Right cardiac atrium (tissue), 5 donors: ENCODE data around the gene TRIP4. TPM values are rescaled to one million over a fixed set of nuclear protein-coding genes. Genes with fewer than 3 reads are reported as not detected.
"Not testable (repeated sequence)": the region's sequence is repeated elsewhere in the genome, so short reads cannot be mapped to it uniquely, and the experiment has no call there.

Source experiments
- ATAC-seq, 2 donors: fragments of 200-7000 bp; cut with Tn5 transposase; one replicate each; pipeline versions ENCODE4 v1.8.0 to v1.9.1; 2020; ENCODE audit warnings: moderate library complexity in 2 of 2, mild to moderate bottlenecking in 1 of 2
- DNase-seq, 3 donors: peaks; one replicate each; pipeline ENCODE4 v3.0.0-alpha.2; 2020
- H3K27ac ChIP-seq: one replicate; pipeline ENCODE4 v1.5.1; 2013; ENCODE audit warnings: mild to moderate bottlenecking, low read length, control low read depth, moderate library complexity
- H3K27me3 ChIP-seq: one replicate; pipeline ENCODE4 v1.6.1; 2013; ENCODE audit not compliant: control insufficient read depth, insufficient read depth
- H3K4me1 ChIP-seq: one replicate; pipeline ENCODE4 v1.6.1; 2013; ENCODE audit warnings: low read length; ENCODE audit not compliant: control insufficient read depth, insufficient read depth
- H3K4me3 ChIP-seq: one replicate; pipeline ENCODE4 v1.5.1; 2013; ENCODE audit warnings: low read length, control low read depth
- H3K9me3 ChIP-seq: one replicate; pipeline ENCODE4 v1.6.1; 2013; ENCODE audit warnings: low read length; ENCODE audit not compliant: control insufficient read depth
- WGBS: extraction: QIAGEN DNeasy Blood & Tissue Kit; methylation state at CpG from one replicate; pipeline ENCODE4 v1.1.7; 2013; 5-methylcytosine and 5-hydroxymethylcytosine counted together
- intact Hi-C, 4 donors: fragments of 100-400 bp; cut with DNase I; formaldehyde crosslinking; loops; one replicate each; pipeline versions ENCODE4 v1.11.0 to v1.14.0; 2022 to 2023
- polyA plus RNA-seq: library from polyadenylated mRNA; stranded (reverse); fragments of 200-250 nt; gene quantifications from one replicate; pipeline ENCODE4 v1.2.3, GENCODE V29; 2013
- total RNA-seq, 4 donors: library from RNA; stranded (reverse); fragmentation: NEBNext Ultra II Directional; extraction: Animal tissue kit (Norgen Biotek cat#: 25700); gene quantifications; one replicate each; pipeline ENCODE4 v1.2.1, GENCODE V29; 2021
- donor health status: healthy with polysubstance abuse.
- donor health status: DM: no; HTN: yes; CAD: no.
- donor health status: DM: no; HTN: no; CAD: no.
- donor health status: DM: no; HTN: yes; CAD: no; lungs with severe emphysema.
- donor health status: DM: yes; HTN: yes; CAD: no.

Gene TRIP4
- total and polyA plus RNA-seq, 5 donors, result 11.7 to 20.1 (median 18.3) TPM

DNA sequence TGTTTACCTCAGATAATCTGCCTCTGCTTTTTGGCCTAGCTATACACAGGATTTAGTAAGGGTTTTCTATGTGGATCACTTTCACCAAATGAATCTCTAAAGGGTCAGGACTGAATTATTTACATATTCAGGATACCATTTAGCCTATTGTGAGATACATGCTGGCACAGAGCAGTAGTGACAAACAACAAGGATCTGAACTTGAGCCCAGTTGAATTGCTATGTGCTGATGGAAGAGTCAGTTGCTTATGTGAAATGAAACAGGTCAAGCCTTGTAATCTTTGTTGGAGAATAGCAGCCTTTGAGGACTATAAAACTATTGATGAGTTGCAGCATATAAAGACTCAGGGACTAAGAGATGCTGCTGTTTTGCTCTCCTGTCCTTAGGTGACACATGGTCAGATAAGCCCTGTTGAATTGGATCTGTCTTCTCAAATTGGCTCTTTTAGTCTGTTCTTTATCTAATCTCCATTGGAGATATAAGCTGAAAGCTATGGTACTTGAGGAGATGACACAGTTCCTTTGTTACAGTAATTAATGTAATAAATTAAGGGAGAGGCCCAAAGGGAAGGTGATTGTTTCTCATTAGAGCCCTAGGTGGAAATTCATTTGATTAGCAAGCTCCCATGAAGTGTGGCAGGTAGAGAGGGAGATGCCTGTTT, 103.1 kb downstream of the TRIP4 start:
- H3K27me3 ChIP-seq, result no peaks in the 10 kb centered on the region
- no peak overlapping the region for H3K4me3 ChIP-seq
- ATAC-seq, result no peak
- H3K4me1 ChIP-seq, result no peaks in the 10 kb centered on the region
- H3K9me3 ChIP-seq, result no peaks in the 10 kb centered on the region
- DNase-seq, result no peak
- no peak overlapping the region for H3K27ac ChIP-seq
- intact Hi-C loops, result no loop called here

DNA sequence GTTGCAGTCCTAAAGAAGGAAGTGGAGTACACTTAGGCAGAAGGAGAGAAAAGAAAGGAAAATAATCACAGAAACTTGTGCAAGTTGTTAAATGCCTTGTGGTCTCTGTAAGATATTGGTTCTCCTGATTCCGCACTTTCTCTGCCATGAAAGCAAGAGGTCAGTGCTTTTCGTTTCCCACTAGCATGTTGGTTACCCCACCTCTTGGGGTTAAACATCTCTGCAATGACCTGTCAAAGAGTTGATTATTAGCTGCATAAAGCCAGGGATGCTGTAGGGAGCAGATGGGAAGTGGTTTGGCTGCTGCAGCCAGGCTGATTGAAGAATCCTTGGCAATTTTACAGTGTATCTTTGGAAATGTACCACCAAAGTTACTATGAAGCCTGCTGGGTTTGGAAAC, 106.0 kb downstream of the TRIP4 start:
- no peaks in the 10 kb centered on the region for H3K9me3 ChIP-seq
- ATAC-seq, result no peak
- WGBS, result 83% methylated on average over 2 of the region's 2 CpGs
- no peak for DNase-seq
- intact Hi-C loops, result no loop called here
- H3K27me3 ChIP-seq, result no peaks in the 10 kb centered on the region
- H3K27ac ChIP-seq, result no peak overlapping the region
- H3K4me3 ChIP-seq, result no peak overlapping the region
- no peaks in the 10 kb centered on the region for H3K4me1 ChIP-seq

DNA sequence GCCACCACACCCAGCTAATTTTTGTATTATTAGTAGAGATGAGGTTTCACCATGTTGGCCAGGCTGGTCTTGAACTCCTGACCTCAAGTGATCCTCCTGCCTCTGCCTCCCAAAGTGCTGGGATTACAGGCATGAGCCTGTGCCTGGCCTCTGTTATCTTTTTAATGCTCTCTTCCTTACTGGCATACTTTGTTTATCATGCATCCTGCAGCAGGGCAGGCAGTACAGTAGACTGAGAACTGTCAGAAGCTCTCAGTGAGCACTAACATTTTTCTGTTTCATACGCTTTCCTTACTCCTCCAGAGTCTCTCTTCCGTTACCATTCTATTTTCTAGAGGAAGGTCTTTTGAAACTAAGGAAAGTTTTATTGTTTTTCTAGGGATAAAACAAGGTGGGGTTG, 108.3 kb downstream of the TRIP4 start:
- ATAC-seq, intact Hi-C loops, H3K4me3 ChIP-seq, H3K27me3 ChIP-seq, H3K4me1 ChIP-seq, H3K27ac ChIP-seq, H3K9me3 ChIP-seq, DNase-seq: not testable (repeated sequence)
- 93% methylated on average over 2 of the region's 2 CpGs for WGBS

DNA sequence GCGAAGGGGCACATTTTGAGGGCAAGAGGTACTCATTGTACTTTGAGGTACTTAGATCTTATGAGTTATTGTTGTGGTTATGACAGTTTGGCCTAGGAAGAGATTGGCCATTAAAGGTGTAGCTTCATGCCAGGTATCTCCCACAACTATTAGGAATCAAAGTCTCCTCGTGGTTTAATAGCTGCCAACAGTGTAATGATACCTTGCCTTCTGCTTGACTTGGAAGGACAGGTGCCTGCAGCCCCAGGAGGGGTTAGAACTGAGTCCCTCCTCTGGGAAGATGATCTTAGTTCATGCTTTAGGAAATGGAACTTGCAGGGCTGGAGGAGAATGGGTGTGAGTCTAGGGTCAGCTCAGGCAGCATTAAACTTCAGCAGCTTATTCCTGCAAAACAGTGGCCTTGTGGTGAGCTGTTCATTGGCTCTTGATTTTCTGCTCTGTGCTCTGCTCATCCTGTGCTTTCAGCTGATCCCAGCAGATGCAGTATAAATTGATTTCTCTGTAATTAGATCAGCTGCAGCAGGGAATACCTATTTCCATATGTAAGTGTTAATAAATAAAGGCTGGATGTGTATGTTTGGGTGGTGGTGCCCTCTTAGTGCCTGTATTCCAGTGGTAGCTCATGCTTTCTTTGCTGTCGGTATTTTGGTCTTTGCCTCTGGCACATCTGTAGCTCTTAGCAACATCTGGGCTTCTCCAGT, 113.2 kb downstream of the TRIP4 start:
- DNase-seq (no peak), ATAC-seq (no peak)
- intact Hi-C loops, result no loop called here
- H3K4me1 ChIP-seq, result peaks cover 13% of the 10 kb centered on the region
- 76% methylated on average over 3 of the region's 3 CpGs for WGBS
- H3K4me3 ChIP-seq, result no peak overlapping the region
- no peaks in the 10 kb centered on the region for H3K27me3 ChIP-seq
- H3K27ac ChIP-seq, result no peak overlapping the region
- no peaks in the 10 kb centered on the region for H3K9me3 ChIP-seq

DNA sequence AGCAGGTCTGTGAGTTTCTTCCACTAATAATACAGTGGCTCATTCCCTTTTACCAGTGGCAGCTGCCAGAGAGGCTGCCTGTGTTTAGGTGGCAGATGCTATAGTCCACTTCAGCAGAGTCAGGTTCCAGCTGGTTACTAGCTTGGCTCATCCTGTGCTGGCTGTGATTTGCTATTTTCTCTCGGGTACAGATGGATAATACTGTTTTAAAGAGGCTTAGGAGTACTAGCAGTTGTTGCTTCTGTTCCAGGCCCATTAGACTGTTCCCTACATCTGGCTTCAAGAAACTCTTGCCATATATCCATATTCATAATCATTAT, 113.7 kb downstream of the TRIP4 start:
- H3K9me3 ChIP-seq, result no peaks in the 10 kb centered on the region
- H3K27me3 ChIP-seq, result no peaks in the 10 kb centered on the region
- WGBS, result 60% methylated on average over 1 of the region's 1 CpG
- H3K27ac ChIP-seq, result no peak overlapping the region
- ATAC-seq, result no peak
- intact Hi-C loops, result no loop called here
- peaks cover 13% of the 10 kb centered on the region for H3K4me1 ChIP-seq
- H3K4me3 ChIP-seq, result no peak overlapping the region
- no peak for DNase-seq

DNA sequence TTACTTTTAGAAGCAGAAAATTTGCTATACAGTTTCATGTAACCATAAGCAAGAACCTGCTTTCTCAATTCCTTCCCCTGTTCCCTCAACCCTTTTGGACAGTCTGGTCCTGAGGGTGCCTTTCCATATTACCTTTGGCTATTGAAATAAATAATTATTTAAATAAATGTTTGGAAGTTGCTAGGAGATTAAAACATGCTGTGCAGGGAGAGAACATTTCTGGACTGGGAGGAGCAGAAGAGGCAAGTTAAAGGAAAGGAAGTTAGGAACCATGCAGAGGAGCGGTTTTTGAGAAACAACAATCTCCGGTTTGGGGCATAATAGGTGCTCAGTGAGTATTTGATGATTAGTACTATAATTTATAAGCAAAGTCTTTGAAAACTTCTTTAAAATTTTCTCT, 114.5 kb downstream of the TRIP4 start:
- intact Hi-C loops, result no loop called here
- ATAC-seq, result no peak
- Histone ChIP-seq H3K4me3 (no peak overlapping the region), H3K27ac (no peak overlapping the region), H3K27me3 (no peaks in the 10 kb centered on the region), H3K4me1 (peaks cover 16% of the 10 kb centered on the region), H3K9me3 (no peaks in the 10 kb centered on the region)
- no peak for DNase-seq
- 77% methylated on average over 2 of the region's 2 CpGs for WGBS

DNA sequence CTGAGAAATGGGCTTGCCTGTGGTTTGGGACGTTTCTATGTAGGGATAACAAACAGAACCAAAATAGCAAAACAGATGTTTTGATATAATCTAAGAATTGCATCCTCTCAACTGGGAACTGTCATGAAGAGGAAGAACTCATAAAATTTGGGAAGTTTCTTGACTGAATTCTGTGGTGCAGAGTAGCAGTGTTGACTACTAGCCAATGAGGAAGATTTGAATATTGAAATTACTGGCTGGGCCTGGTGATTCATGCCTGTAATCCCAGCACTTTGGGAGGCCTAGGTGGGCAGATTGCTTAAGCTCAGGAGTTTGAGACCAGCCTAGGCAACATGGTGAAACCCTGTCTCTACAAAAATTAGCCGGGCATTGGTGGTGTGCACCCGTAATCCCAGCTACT, 114.9 kb downstream of the TRIP4 start:
- intact Hi-C loops, result no loop called here

DNA sequence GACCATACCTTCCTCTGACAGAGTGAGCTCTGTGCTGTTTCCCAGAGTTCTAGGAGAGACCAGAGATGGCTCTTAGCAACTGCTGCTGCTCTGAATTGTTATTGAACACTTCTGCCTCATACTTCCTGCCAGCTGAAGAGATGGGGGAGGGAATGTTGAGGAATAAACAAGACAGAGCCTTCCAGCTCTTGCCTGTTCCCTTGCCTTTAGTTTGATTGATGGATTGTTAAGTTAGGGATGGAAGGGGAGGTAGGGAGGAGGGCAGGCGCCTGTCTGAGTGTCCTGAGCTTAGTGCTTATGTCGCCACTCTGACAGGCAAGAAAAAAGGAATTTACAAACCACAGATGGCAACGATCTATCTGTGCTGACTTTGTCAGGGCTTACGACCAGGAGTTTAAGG, 115.6 kb downstream of the TRIP4 start:
- no peak for DNase-seq
- H3K9me3 ChIP-seq, result no peaks in the 10 kb centered on the region
- ATAC-seq, result peak; percentile 3 to 26
- peaks cover 19% of the 10 kb centered on the region for H3K4me1 ChIP-seq
- WGBS, result 44% methylated on average over 4 of the region's 4 CpGs
- no peaks in the 10 kb centered on the region for H3K27me3 ChIP-seq
- H3K4me3 ChIP-seq, result no peak overlapping the region
- intact Hi-C loops, result no loop called here
- H3K27ac ChIP-seq, result no peak overlapping the region

More for the DNA sequence above, 114.9 kb downstream of the TRIP4 start:
- peak in 1 of 2 donors; percentile 6 for ATAC-seq
- Histone ChIP-seq H3K4me3 (no peak overlapping the region), H3K27ac (no peak overlapping the region), H3K9me3 (no peaks in the 10 kb centered on the region), H3K27me3 (no peaks in the 10 kb centered on the region), H3K4me1 (peaks cover 19% of the 10 kb centered on the region)
- no peak for DNase-seq
- WGBS, result 80% methylated on average over 3 of the region's 3 CpGs

DNA sequence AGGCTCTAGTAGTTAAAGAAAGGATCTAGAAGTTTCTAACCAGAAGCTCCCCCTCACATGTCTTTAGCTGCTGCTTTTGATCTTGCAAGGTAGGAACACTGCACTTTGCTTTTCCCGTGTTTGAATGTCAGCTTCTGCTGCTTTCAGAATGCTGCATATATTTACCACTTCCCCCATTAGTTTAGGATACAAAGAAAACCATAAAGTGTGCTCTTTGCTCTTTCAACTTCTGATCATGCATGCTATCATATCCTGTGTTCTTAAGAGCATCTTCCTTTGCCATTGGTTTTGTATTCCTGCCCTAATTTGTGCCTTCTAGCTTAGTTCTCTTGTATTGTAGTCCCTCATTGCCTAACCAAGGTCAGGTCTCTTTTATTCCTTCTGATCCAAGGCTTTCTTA, 116.0 kb downstream of the TRIP4 start:
- WGBS, result 33% methylated on average over 1 of the region's 1 CpG
- H3K4me3 ChIP-seq, result no peak overlapping the region
- no peak overlapping the region for H3K27ac ChIP-seq
- no peaks in the 10 kb centered on the region for H3K27me3 ChIP-seq
- intact Hi-C loops, result no loop called here
- ATAC-seq, result no peak
- peaks cover 19% of the 10 kb centered on the region for H3K4me1 ChIP-seq
- no peaks in the 10 kb centered on the region for H3K9me3 ChIP-seq
- no peak for DNase-seq

Other genes with a start within 250 kb of the TRIP4 start
- gene SNX22, start 236.1 kb upstream of the TRIP4 start, total RNA-seq, result 100 to 1,000 TPM in 1 of 4 donors, 10 to 100 TPM in 3; 56.2 to 114 (median 62.6) TPM
- 74.0 TPM for gene SNX22, start 236.1 kb upstream of the TRIP4 start, polyA plus RNA-seq
- gene PPIB, start 224.8 kb upstream of the TRIP4 start, total RNA-seq, result 100 to 1,000 TPM; 131 to 263 (median 186) TPM
- gene PPIB, start 224.8 kb upstream of the TRIP4 start, polyA plus RNA-seq, result 209 TPM
- gene CSNK1G1, start 31.7 kb upstream of the TRIP4 start, total RNA-seq, result 10 to 100 TPM in 1 of 4 donors, 1 to 10 TPM in 3; 7.6 to 11.5 (median 7.9) TPM
- 2.3 TPM for gene CSNK1G1, start 31.7 kb upstream of the TRIP4 start, polyA plus RNA-seq
- gene PCLAF, start 6.4 kb upstream of the TRIP4 start, total RNA-seq, result 1 to 10 TPM in 2 of 4 donors, not detected in 2; 1.0 TPM
- 0.57 TPM for gene PCLAF, start 6.4 kb upstream of the TRIP4 start, polyA plus RNA-seq
- 10 to 100 TPM; 21.9 to 23.9 (median 22.8) TPM for gene ZNF609, start 72.7 kb downstream of the TRIP4 start, total RNA-seq
- 8.4 TPM for gene ZNF609, start 72.7 kb downstream of the TRIP4 start, polyA plus RNA-seq